Mucosa of stomach (tissue), 1 donor: ENCODE measurements around the gene GGPS1.
A peak's percentile ranks its signal among the peaks of the same experiment; 100 is the strongest.
"Not testable (repeated sequence)": the region's sequence is repeated elsewhere in the genome, so short reads cannot be mapped to it uniquely, and the experiment has no call there.

ENCODE experiments used
- H3K27me3 ChIP-seq: one replicate; pipeline ENCODE4 v1.7.0; 2013; ENCODE audit warnings: mild to moderate bottlenecking, low read length; ENCODE audit not compliant: control insufficient read depth, insufficient read depth
- H3K36me3 ChIP-seq: one replicate; pipeline ENCODE4 v1.7.0; 2013; ENCODE audit warnings: low read length; ENCODE audit not compliant: control insufficient read depth, insufficient read depth
- H3K4me1 ChIP-seq: one replicate; pipeline ENCODE4 v1.7.0; 2013; ENCODE audit warnings: mild to moderate bottlenecking, low read length; ENCODE audit not compliant: control insufficient read depth, insufficient read depth
- H3K4me3 ChIP-seq: one replicate; pipeline ENCODE4 v1.7.0; 2013; ENCODE audit warnings: low read length
- H3K9ac ChIP-seq: one replicate; pipeline ENCODE4 v1.7.0; 2013; ENCODE audit warnings: mild to moderate bottlenecking, low read length, moderate library complexity
- H3K9me3 ChIP-seq: one replicate; pipeline ENCODE4 v1.7.0; 2013; ENCODE audit warnings: mild to moderate bottlenecking, low read length, moderate library complexity; ENCODE audit not compliant: control insufficient read depth
- donor health status: Pancreatic carcinoma.

GGPS1 gene

GRCh38 chr1:235328271-235329138, at the start of gene GGPS1:
Gene GGPS1, plus strand, starts transcription at chr1:235328570. Its CDS starts 6,695 bp downstream, at chr1:235335265.
- Histone ChIP-seq H3K9ac (peak within 1 kb of the TSS; percentile 94), H3K36me3 (no peaks in the 10 kb centered on the region), H3K27me3 (no peaks in the 10 kb centered on the region), H3K4me1 (peaks cover 22% of the 10 kb centered on the region), H3K4me3 (peak within 1 kb of the TSS; percentile 78), H3K9me3 (no peaks in the 10 kb centered on the region)

- no peaks in the 10 kb centered on the region for H3K36me3 ChIP-seq
- H3K4me3 ChIP-seq, result no peak overlapping the region
- H3K4me1 ChIP-seq, result peaks cover 18% of the 10 kb centered on the region
- H3K27me3 ChIP-seq, result no peaks in the 10 kb centered on the region
- no peak overlapping the region for H3K9ac ChIP-seq
- no peaks in the 10 kb centered on the region for H3K9me3 ChIP-seq
Measured at GRCh38 chr1:235278915-235279292, 49.5 kb upstream of the GGPS1 start.

- H3K9me3 ChIP-seq, result no peaks in the 10 kb centered on the region
- H3K4me3 ChIP-seq, result no peak overlapping the region
- H3K36me3 ChIP-seq, result no peaks in the 10 kb centered on the region
- H3K27me3 ChIP-seq, result no peaks in the 10 kb centered on the region
- H3K9ac ChIP-seq, result no peak overlapping the region
- H3K4me1 ChIP-seq, result peaks cover 18% of the 10 kb centered on the region
Measured at GRCh38 chr1:235279694-235280093, 48.7 kb upstream of the GGPS1 start.

GRCh38 chr1:235280467-235280866, 47.9 kb upstream of the GGPS1 start:
- no peaks in the 10 kb centered on the region for H3K9me3 ChIP-seq
- no peak overlapping the region for H3K4me3 ChIP-seq
- no peak overlapping the region for H3K9ac ChIP-seq
- H3K36me3 ChIP-seq, result no peaks in the 10 kb centered on the region
- peaks cover 18% of the 10 kb centered on the region for H3K4me1 ChIP-seq
- no peaks in the 10 kb centered on the region for H3K27me3 ChIP-seq

- not testable (repeated sequence) for H3K9ac ChIP-seq, H3K36me3 ChIP-seq, H3K9me3 ChIP-seq, H3K27me3 ChIP-seq, H3K4me3 ChIP-seq
- peaks cover 16% of the 10 kb centered on the region for H3K4me1 ChIP-seq
Measured at GRCh38 chr1:235283636-235284035, 44.7 kb upstream of the GGPS1 start.

- H3K4me3 ChIP-seq, result no peak overlapping the region
- H3K4me1 ChIP-seq, result peaks cover 10% of the 10 kb centered on the region
- H3K9me3 ChIP-seq, result no peaks in the 10 kb centered on the region
- no peaks in the 10 kb centered on the region for H3K36me3 ChIP-seq
- H3K9ac ChIP-seq, result no peak overlapping the region
- H3K27me3 ChIP-seq, result no peaks in the 10 kb centered on the region
Measured at GRCh38 chr1:235284231-235284769, 44.1 kb upstream of the GGPS1 start.

GRCh38 chr1:235286667-235287066, 41.7 kb upstream of the GGPS1 start:
- Histone ChIP-seq H3K27me3 (no peaks in the 10 kb centered on the region), H3K4me1 (peaks cover 3% of the 10 kb centered on the region), H3K9me3 (no peaks in the 10 kb centered on the region), H3K9ac (no peak overlapping the region), H3K4me3 (no peak overlapping the region), H3K36me3 (no peaks in the 10 kb centered on the region)

GRCh38 chr1:235287208-235287882, 41.0 kb upstream of the GGPS1 start:
- no peaks in the 10 kb centered on the region for H3K27me3 ChIP-seq
- H3K9ac ChIP-seq, result no peak overlapping the region
- peaks cover 9% of the 10 kb centered on the region for H3K4me1 ChIP-seq
- H3K4me3 ChIP-seq, result no peak overlapping the region
- no peaks in the 10 kb centered on the region for H3K36me3 ChIP-seq
- H3K9me3 ChIP-seq, result no peaks in the 10 kb centered on the region

GRCh38 chr1:235289859-235290739, 38.3 kb upstream of the GGPS1 start:
- no peaks in the 10 kb centered on the region for H3K9me3 ChIP-seq
- H3K4me3 ChIP-seq, result no peak overlapping the region
- H3K27me3 ChIP-seq, result no peaks in the 10 kb centered on the region
- H3K9ac ChIP-seq, result no peak overlapping the region
- H3K36me3 ChIP-seq, result no peaks in the 10 kb centered on the region
- peaks cover 14% of the 10 kb centered on the region for H3K4me1 ChIP-seq

- Histone ChIP-seq H3K36me3 (no peaks in the 10 kb centered on the region), H3K27me3 (no peaks in the 10 kb centered on the region), H3K4me1 (peaks cover 14% of the 10 kb centered on the region), H3K9me3 (no peaks in the 10 kb centered on the region), H3K4me3 (no peak overlapping the region), H3K9ac (no peak overlapping the region)
Measured at GRCh38 chr1:235290740-235291502, 37.4 kb upstream of the GGPS1 start.

GRCh38 chr1:235291599-235292091, 36.7 kb upstream of the GGPS1 start:
- no peaks in the 10 kb centered on the region for H3K9me3 ChIP-seq
- no peak overlapping the region for H3K4me3 ChIP-seq
- no peaks in the 10 kb centered on the region for H3K27me3 ChIP-seq
- H3K4me1 ChIP-seq, result peaks cover 14% of the 10 kb centered on the region
- H3K9ac ChIP-seq, result no peak overlapping the region
- no peaks in the 10 kb centered on the region for H3K36me3 ChIP-seq
